BLaER1 (cell line): ENCODE measurements around the gene MAP3K7CL.

Experiments
- H3K27ac ChIP-seq: shearing (Covaris generic); formaldehyde crosslinking; 2 replicates; pipeline ENCODE4 v1.8.1; 2022
- H3K27me3 ChIP-seq: shearing (Covaris generic); formaldehyde crosslinking; 2 replicates; pipeline ENCODE4 v1.8.1; 2022
- H3K36me3 ChIP-seq: shearing (Covaris generic); formaldehyde crosslinking; 2 replicates; pipeline ENCODE4 v1.8.1; 2022
- H3K4me1 ChIP-seq: shearing (Covaris generic); formaldehyde crosslinking; 2 replicates; pipeline ENCODE4 v1.8.1; 2022
- H3K4me2 ChIP-seq: shearing (Covaris generic); formaldehyde crosslinking; 2 replicates; pipeline ENCODE4 v1.8.1; 2022
- H3K4me3 ChIP-seq: shearing (Covaris generic); formaldehyde crosslinking; 2 replicates; pipeline ENCODE4 v1.8.1; 2022
- H3K9ac ChIP-seq: shearing (Covaris generic); formaldehyde crosslinking; 2 replicates; pipeline ENCODE4 v1.8.1; 2022
- H3K9me3 ChIP-seq: shearing (Covaris generic); formaldehyde crosslinking; 2 replicates; pipeline ENCODE4 v1.8.1; 2022
- H4K20me1 ChIP-seq: shearing (Covaris generic); formaldehyde crosslinking; 2 replicates; pipeline ENCODE4 v1.8.1; 2022
- Cebpa-rat ChIP-seq: shearing (Covaris generic); IDR thresholded peaks from 2 replicates; pipeline ENCODE4 v1.8.1; 2022

Gene MAP3K7CL

GRCh38 chr21:29102791-29103257 is 27.6 kb upstream of the MAP3K7CL start:
- Histone ChIP-seq H4K20me1 (no peaks in the 10 kb centered on the region), H3K27ac (no peak overlapping the region)
- TF ChIP-seq Cebpa-rat: no peak

GRCh38 chr21:29104239-29104708 is 26.2 kb upstream of the MAP3K7CL start:
- H3K27ac ChIP-seq: no peak overlapping the region
- H3K4me3 ChIP-seq: no peak overlapping the region
- H3K4me2 ChIP-seq: no peak overlapping the region
- no peak for TF ChIP-seq Cebpa-rat
- H3K4me1 ChIP-seq: peaks cover 11% of the 10 kb centered on the region
- no peak overlapping the region for H3K9ac ChIP-seq
- H3K9me3 ChIP-seq: peaks cover 40% of the 10 kb centered on the region
- no peaks in the 10 kb centered on the region for H4K20me1 ChIP-seq
- no peaks in the 10 kb centered on the region for H3K27me3 ChIP-seq
- 0 out of 2 replicates have a peak, but pooled peaks cover 4% of the 10 kb centered on the region for H3K36me3 ChIP-seq

More at GRCh38 chr21:29102791-29103257, 27.6 kb upstream of the MAP3K7CL start:
- Histone ChIP-seq H3K4me2 (no peak overlapping the region), H3K27me3 (no peaks in the 10 kb centered on the region), H3K36me3 (0 out of 2 replicates have a peak, but pooled peaks cover 4% of the 10 kb centered on the region), H3K9me3 (peaks cover 51% of the 10 kb centered on the region), H3K4me1 (peaks cover 11% of the 10 kb centered on the region), H3K9ac (no peak overlapping the region), H3K4me3 (no peak overlapping the region)

GRCh38 chr21:29105218-29105617 is 25.2 kb upstream of the MAP3K7CL start:
- no peak for TF ChIP-seq Cebpa-rat
- Histone ChIP-seq H3K27ac (no peak overlapping the region), H3K27me3 (no peaks in the 10 kb centered on the region)

GRCh38 chr21:29114765-29115500 is 15.5 kb upstream of the MAP3K7CL start:
- H3K4me2 ChIP-seq: no peak overlapping the region

More at GRCh38 chr21:29105218-29105617, 25.2 kb upstream of the MAP3K7CL start:
- Histone ChIP-seq H3K9me3 (peaks cover 35% of the 10 kb centered on the region), H3K36me3 (0 out of 2 replicates have a peak, but pooled peaks cover 4% of the 10 kb centered on the region), H4K20me1 (no peaks in the 10 kb centered on the region), H3K4me1 (peaks cover 8% of the 10 kb centered on the region), H3K4me2 (no peak overlapping the region), H3K4me3 (no peak overlapping the region), H3K9ac (no peak overlapping the region)

GRCh38 chr21:29115899-29116298 is 14.5 kb upstream of the MAP3K7CL start:
- H3K4me2 ChIP-seq: no peak overlapping the region
- H3K4me3 ChIP-seq: no peak overlapping the region
- no peak overlapping the region for H3K27ac ChIP-seq
- no peak for TF ChIP-seq Cebpa-rat
- no peaks in the 10 kb centered on the region for H3K36me3 ChIP-seq
- no peaks in the 10 kb centered on the region for H4K20me1 ChIP-seq
- H3K27me3 ChIP-seq: no peaks in the 10 kb centered on the region
- no peak overlapping the region for H3K9ac ChIP-seq
- H3K9me3 ChIP-seq: no peaks in the 10 kb centered on the region
- H3K4me1 ChIP-seq: no peaks in the 10 kb centered on the region

More at GRCh38 chr21:29114765-29115500, 15.5 kb upstream of the MAP3K7CL start:
- no peaks in the 10 kb centered on the region for H3K4me1 ChIP-seq
- H3K9me3 ChIP-seq: no peaks in the 10 kb centered on the region
- H3K36me3 ChIP-seq: no peaks in the 10 kb centered on the region
- H3K9ac ChIP-seq: no peak overlapping the region
- H3K27me3 ChIP-seq: no peaks in the 10 kb centered on the region
- no peak overlapping the region for H3K4me3 ChIP-seq
- TF ChIP-seq Cebpa-rat: no peak
- no peaks in the 10 kb centered on the region for H4K20me1 ChIP-seq
- no peak overlapping the region for H3K27ac ChIP-seq

GRCh38 chr21:29117372-29117955 is 13.0 kb upstream of the MAP3K7CL start:
- Histone ChIP-seq H3K4me2 (no peak overlapping the region), H3K27ac (no peak overlapping the region), H3K27me3 (no peaks in the 10 kb centered on the region), H4K20me1 (no peaks in the 10 kb centered on the region), H3K36me3 (no peaks in the 10 kb centered on the region), H3K4me1 (no peaks in the 10 kb centered on the region), H3K4me3 (no peak overlapping the region), H3K9ac (no peak overlapping the region), H3K9me3 (no peaks in the 10 kb centered on the region)
- no peak for TF ChIP-seq Cebpa-rat

- Histone ChIP-seq H3K27me3 (no peaks in the 10 kb centered on the region), H3K27ac (no peak overlapping the region), H3K9ac (no peak overlapping the region)
Observed at GRCh38 chr21:29121759-29122158, 8.7 kb upstream of the MAP3K7CL start.

GRCh38 chr21:29124645-29125044 is 5.8 kb upstream of the MAP3K7CL start:
- peaks cover 11% of the 10 kb centered on the region for H3K4me1 ChIP-seq
- H4K20me1 ChIP-seq: no peaks in the 10 kb centered on the region
- H3K27ac ChIP-seq: no peak overlapping the region
- no peak overlapping the region for H3K4me3 ChIP-seq
- no peaks in the 10 kb centered on the region for H3K27me3 ChIP-seq
- H3K4me2 ChIP-seq: no peak overlapping the region
- TF ChIP-seq Cebpa-rat: no peak
- no peaks in the 10 kb centered on the region for H3K36me3 ChIP-seq
- H3K9ac ChIP-seq: no peak overlapping the region
- peaks cover 4% of the 10 kb centered on the region for H3K9me3 ChIP-seq

More at GRCh38 chr21:29121759-29122158, 8.7 kb upstream of the MAP3K7CL start:
- Histone ChIP-seq H3K4me1 (peaks cover 11% of the 10 kb centered on the region), H3K9me3 (no peaks in the 10 kb centered on the region; the same call in 1 of the 2 replicates), H3K36me3 (no peaks in the 10 kb centered on the region), H3K4me3 (no peak overlapping the region), H4K20me1 (no peaks in the 10 kb centered on the region), H3K4me2 (no peak overlapping the region)
- TF ChIP-seq Cebpa-rat: no peak

- Histone ChIP-seq H3K27me3 (no peaks in the 10 kb centered on the region), H3K9ac (no peak overlapping the region), H3K4me2 (0 out of 2 replicates have a peak overlapping the region, but pooled peaks have one; percentile 9), H3K36me3 (no peaks in the 10 kb centered on the region), H3K4me3 (no peak overlapping the region), H4K20me1 (no peaks in the 10 kb centered on the region), H3K27ac (no peak overlapping the region), H3K4me1 (peaks cover 11% of the 10 kb centered on the region), H3K9me3 (peaks cover 5% of the 10 kb centered on the region)
- no peak for TF ChIP-seq Cebpa-rat
Observed at GRCh38 chr21:29125191-29125590, 5.3 kb upstream of the MAP3K7CL start.

- no peak overlapping the region for H3K27ac ChIP-seq
- H3K4me2 ChIP-seq: no peak overlapping the region
- no peak overlapping the region for H3K4me3 ChIP-seq
- H3K9me3 ChIP-seq: peaks cover 5% of the 10 kb centered on the region
- no peaks in the 10 kb centered on the region for H3K36me3 ChIP-seq
- TF ChIP-seq Cebpa-rat: no peak
- H4K20me1 ChIP-seq: no peaks in the 10 kb centered on the region
- no peaks in the 10 kb centered on the region for H3K27me3 ChIP-seq
- H3K4me1 ChIP-seq: peaks cover 18% of the 10 kb centered on the region
- no peak overlapping the region for H3K9ac ChIP-seq
Observed at GRCh38 chr21:29125979-29126378, 4.5 kb upstream of the MAP3K7CL start.
